ENCODE data around the gene ZSWIM6. TPM values are rescaled to one million over a fixed set of nuclear protein-coding genes. Genes with fewer than 3 reads are reported as not detected.

ZSWIM6 gene
- total and polyA plus RNA-seq, 11 donors = 1.9 to 14.9 (median 6.3) TPM

DNA sequence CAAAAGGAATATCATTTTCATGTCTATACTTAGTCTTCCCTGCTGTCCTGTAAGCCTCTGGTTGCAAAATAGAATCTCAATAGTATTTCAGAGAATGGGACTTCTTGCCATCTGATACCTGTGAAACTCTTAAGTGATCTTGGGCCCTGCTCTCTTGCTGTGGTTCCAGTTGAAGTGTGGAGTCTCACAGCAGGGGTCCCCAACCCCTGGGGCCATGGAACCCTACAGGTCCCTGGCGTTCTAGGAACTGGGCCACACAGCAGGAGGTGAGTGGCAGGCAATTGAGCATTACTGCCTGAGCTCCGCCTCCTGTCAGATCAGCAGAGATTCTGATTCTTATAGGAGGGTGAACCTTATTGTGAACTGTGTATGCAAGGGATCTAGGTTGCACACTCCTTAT, 65.9 kb downstream of the ZSWIM6 start:
- intact Hi-C loops (cut with DNase I) = no loop called here
- no peak overlapping the region for H3K4me3 ChIP-seq
- no peak overlapping the region for H3K27ac ChIP-seq
- no peaks in the 10 kb centered on the region for H3K9me3 ChIP-seq
- H3K27me3 ChIP-seq = no peaks in the 10 kb centered on the region
- ATAC-seq (no peak), DNase-seq (no peak)
- TF ChIP-seq POLR2A (IDR thresholded peaks at IDR 0.05) = no peak
- TF ChIP-seq, protein P1, sequence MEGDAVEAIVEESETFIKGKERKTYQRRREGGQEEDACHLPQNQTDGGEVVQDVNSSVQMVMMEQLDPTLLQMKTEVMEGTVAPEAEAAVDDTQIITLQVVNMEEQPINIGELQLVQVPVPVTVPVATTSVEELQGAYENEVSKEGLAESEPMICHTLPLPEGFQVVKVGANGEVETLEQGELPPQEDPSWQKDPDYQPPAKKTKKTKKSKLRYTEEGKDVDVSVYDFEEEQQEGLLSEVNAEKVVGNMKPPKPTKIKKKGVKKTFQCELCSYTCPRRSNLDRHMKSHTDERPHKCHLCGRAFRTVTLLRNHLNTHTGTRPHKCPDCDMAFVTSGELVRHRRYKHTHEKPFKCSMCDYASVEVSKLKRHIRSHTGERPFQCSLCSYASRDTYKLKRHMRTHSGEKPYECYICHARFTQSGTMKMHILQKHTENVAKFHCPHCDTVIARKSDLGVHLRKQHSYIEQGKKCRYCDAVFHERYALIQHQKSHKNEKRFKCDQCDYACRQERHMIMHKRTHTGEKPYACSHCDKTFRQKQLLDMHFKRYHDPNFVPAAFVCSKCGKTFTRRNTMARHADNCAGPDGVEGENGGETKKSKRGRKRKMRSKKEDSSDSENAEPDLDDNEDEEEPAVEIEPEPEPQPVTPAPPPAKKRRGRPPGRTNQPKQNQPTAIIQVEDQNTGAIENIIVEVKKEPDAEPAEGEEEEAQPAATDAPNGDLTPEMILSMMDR (IDR thresholded peaks at IDR 0.05) = no peak
- H3K4me1 ChIP-seq = peaks cover 0 to 36% (median 12%) of the 10 kb centered on the region in 12 donors
- WGBS, 4 donors = 92 to 97% (median 95%) methylated on average over 2 of the region's 2 CpGs
- H3K36me3 ChIP-seq = no peaks in the 10 kb centered on the region

- DNase-seq (no peak), ATAC-seq (no peak)
- no peak overlapping the region for H3K4me3 ChIP-seq
- TF ChIP-seq, protein P1 (IDR thresholded peaks at IDR 0.05) = no peak
- TF ChIP-seq POLR2A (IDR thresholded peaks at IDR 0.05) = no peak
- no peaks in the 10 kb centered on the region for H3K27me3 ChIP-seq
- intact Hi-C loops (cut with DNase I) = no loop called here
- H3K36me3 ChIP-seq = no peaks in the 10 kb centered on the region
- H3K9me3 ChIP-seq = no peaks in the 10 kb centered on the region
- WGBS, 4 donors = 78 to 84% (median 80%) methylated on average over 4 of the region's 4 CpGs
- H3K4me1 ChIP-seq = peaks cover 0 to 41% (median 14%) of the 10 kb centered on the region in 12 donors
- H3K27ac ChIP-seq = no peak overlapping the region
Observed at GRCh38 chr5:61398440-61398839, 66.4 kb downstream of the ZSWIM6 start.

- 92 to 94% (median 94%) methylated on average over 5 of the region's 5 CpGs for WGBS, 4 donors
- H3K4me3 ChIP-seq = no peak overlapping the region
- ATAC-seq (no peak), DNase-seq (no peak)
- no peaks in the 10 kb centered on the region for H3K9me3 ChIP-seq
- no peaks in the 10 kb centered on the region for H3K27me3 ChIP-seq
- intact Hi-C loops (cut with DNase I) = loop anchor here in 3 of 10 donors (5.0 to 10.0 kb wide), 3 partner anchors 67 to 265 kb away; partner anchors contain the start of gene ZSWIM6 (in 2 of the 3)
- TF ChIP-seq, protein P1 (IDR thresholded peaks at IDR 0.05) = no peak
- no peak for TF ChIP-seq POLR2A (IDR thresholded peaks at IDR 0.05)
- H3K36me3 ChIP-seq = no peaks in the 10 kb centered on the region
- H3K4me1 ChIP-seq = peaks cover 0 to 53% (median 13%) of the 10 kb centered on the region in 12 donors
- no peak overlapping the region for H3K27ac ChIP-seq
Observed at GRCh38 chr5:61399679-61400078, 67.6 kb downstream of the ZSWIM6 start.

DNA sequence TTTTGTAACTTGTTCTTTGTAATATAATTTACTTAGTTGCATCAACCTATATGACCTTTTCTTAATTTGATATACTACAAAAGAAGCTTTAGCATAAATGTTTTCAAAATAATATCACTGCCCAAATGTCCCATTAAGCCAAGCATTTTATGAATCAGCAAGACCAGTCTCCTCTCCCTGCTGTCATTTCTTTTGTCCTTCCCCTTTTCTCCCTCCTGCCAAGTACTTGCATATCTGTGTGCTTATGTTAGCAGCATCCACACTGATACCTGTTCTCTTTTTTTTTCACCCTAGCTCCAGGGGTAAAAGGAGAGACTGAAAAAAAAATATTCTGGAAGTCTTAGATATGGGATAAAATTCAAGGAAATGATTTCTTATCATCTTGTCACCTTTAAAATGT, 69.7 kb downstream of the ZSWIM6 start:
- DNase-seq = no peak
- Histone ChIP-seq H3K4me3 (no peak overlapping the region), H3K4me1 (peaks cover 0 to 53% (median 13%) of the 10 kb centered on the region in 12 donors), H3K27ac (no peak overlapping the region), H3K27me3 (no peaks in the 10 kb centered on the region), H3K36me3 (no peaks in the 10 kb centered on the region), H3K9me3 (no peaks in the 10 kb centered on the region)
- TF ChIP-seq POLR2A (IDR thresholded peaks at IDR 0.05) = no peak
- TF ChIP-seq, protein P1 (IDR thresholded peaks at IDR 0.05) = no peak
- intact Hi-C loops (cut with DNase I) = loop anchor here in 3 of 10 donors (5.0 to 10.0 kb wide), 3 partner anchors 69 to 263 kb away; partner anchors contain the start of gene ZSWIM6 (in 2 of the 3)
- ATAC-seq = peak in 3 of 4 donors; percentile 75 to 80 (median 79)

All from heart left ventricle (tissue), 16 donors.